GM23338 (cell line): ENCODE data around the gene KCNT1.

ENCODE experiments used
- CREB1 ChIP-seq: fragments of 250-450 bp; sonication (Bioruptor Pico); IDR thresholded peaks from 2 replicates; pipeline ENCODE4 v1.5.0; 2020; ENCODE audit warnings: low read depth, mild to moderate bottlenecking, moderate library complexity
- CTCF ChIP-seq, 2 experiments: fragments of 200-600 bp in 1 of 2; sonication (generic) in 1 of 2; conservative IDR thresholded peaks; 2 replicates each; pipeline versions ENCODE4 v1.5.1 to v1.6.1; 2016 to 2017; ENCODE audit warnings: antibody characterized with exemption in 2 of 2, low read depth in 2 of 2, mild to moderate bottlenecking in 2 of 2, moderate library complexity in 1 of 2
- EZH2 ChIP-seq: fragments of 200-600 bp; sonication (generic); IDR thresholded peaks from one replicate; pipeline ENCODE4 v1.8.0; 2017; ENCODE audit warnings: antibody characterized with exemption, mild to moderate bottlenecking, low read depth; ENCODE audit not compliant: unreplicated experiment
- EZH2phosphoT487 ChIP-seq: fragments of 200-600 bp; sonication (generic); IDR thresholded peaks from one replicate; pipeline ENCODE4 v1.8.1; 2018; ENCODE audit warnings: antibody characterized with exemption; ENCODE audit not compliant: unreplicated experiment

- TF ChIP-seq EZH2phosphoT487 (no peak), CTCF (conservative IDR thresholded peaks at IDR 0.05; ENCODE audit: low read depth in 2 of 2) (no peak), EZH2 (no peak), CREB1 (no peak)
Observed at GRCh38 chr9:135765416-135765815, 63.4 kb downstream of the KCNT1 start.
